Measurements from ENCODE around the gene RAP1GDS1.

- TF ChIP-seq, protein P1, sequence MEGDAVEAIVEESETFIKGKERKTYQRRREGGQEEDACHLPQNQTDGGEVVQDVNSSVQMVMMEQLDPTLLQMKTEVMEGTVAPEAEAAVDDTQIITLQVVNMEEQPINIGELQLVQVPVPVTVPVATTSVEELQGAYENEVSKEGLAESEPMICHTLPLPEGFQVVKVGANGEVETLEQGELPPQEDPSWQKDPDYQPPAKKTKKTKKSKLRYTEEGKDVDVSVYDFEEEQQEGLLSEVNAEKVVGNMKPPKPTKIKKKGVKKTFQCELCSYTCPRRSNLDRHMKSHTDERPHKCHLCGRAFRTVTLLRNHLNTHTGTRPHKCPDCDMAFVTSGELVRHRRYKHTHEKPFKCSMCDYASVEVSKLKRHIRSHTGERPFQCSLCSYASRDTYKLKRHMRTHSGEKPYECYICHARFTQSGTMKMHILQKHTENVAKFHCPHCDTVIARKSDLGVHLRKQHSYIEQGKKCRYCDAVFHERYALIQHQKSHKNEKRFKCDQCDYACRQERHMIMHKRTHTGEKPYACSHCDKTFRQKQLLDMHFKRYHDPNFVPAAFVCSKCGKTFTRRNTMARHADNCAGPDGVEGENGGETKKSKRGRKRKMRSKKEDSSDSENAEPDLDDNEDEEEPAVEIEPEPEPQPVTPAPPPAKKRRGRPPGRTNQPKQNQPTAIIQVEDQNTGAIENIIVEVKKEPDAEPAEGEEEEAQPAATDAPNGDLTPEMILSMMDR (IDR thresholded peaks at IDR 0.05; ENCODE audit: low read depth, low read length): no peak
- no peak for TF ChIP-seq MYC (IDR thresholded peaks at IDR 0.05; ENCODE audit: low read depth, low read length)
Observed at GRCh38 chr4:98262431-98262830, 1.2 kb downstream of the RAP1GDS1 start.

Data from NB4 (cell line).